Islet of Langerhans (tissue), 1 donor: Measurements from ENCODE around the gene TOP3A.

Source experiments
- FAIRE-seq: peaks from one replicate; lab custom pipeline; 2011; peaks lifted over from hg19 to GRCh38; lab: Jason Lieb, UNC

TOP3A gene

DNA sequence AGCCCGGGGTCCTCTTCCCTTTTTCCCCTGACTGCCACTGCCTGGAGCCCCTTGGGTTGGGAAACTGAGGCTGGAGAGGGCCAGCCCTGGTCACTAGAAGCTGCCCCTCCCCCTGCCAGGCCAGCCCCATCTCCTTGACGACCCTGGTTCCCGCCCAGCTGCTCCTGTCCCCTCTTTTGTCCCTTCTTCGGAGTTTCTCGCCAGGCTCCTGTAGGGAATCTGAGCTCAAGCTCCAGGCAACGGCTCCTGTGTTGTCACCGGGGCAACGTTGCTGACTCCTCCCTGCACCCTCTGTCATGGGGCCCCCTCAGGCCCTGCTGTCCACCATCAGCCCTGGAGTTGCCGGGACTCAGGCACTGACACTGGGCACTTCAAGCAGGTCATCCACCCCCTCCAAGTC is 83.6 kb downstream of the TOP3A start:
- no peak for FAIRE-seq

DNA sequence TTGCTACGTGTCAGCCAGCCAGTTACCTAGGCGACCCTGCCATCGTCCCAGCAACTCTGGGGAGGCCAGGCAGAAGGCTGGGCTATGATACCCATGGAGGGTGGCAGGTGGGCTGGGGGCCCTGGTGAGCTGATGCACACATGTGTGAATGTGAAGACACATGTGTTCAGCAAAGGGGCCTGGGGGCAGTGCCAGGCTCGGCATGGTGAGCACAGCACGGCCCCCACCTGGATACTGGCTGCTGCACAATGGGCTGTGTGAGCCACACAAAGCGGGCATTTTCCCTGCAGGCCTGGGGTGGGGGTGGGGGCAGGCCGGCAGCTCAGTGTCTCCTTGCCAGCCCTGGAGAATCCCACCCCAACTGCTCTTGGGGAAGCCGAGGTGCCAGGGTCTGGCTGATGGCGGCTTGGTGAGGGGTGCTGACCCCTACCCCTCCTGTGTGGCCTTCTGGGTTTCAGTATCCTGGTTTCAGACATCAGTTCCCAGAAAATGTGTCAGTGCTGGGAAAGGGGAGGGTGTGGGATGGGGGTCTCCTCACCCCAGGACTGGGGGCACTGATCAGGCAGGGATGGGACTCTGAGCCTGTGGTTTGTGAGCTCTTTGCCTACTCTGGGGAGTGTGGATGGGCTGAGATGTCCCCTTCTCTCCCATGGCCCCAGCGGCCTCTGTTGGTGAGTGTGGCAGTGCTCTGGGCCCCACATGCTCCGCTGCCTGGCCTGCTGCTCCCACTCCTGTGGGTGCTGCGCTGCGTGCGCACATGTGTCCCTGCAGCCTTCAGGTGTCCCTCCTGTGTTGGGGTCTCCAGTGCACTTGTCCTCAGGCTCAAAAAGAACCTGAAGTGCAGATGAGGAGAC is 84.3 kb downstream of the TOP3A start:
- FAIRE-seq = no peak

DNA sequence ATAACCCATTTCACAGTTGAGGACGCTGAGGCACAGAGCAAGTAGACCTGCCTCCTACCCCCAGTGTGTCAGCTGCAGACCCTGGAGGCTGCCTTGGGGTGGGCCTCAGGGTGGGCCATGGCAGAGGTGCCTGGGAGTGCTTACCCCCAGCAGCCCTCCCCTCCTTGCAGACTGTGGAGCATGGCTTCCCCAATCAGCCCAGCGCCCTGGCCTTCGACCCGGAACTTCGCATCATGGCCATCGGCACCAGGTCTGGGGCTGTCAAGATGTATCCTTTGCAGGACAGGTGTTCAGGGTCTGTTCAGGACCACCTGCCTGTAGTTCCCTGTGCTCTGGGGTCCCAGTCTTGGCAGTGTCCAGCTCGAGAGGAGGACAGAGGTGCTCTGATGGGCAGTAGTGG is 85.0 kb downstream of the TOP3A start:
- FAIRE-seq = no peak

DNA sequence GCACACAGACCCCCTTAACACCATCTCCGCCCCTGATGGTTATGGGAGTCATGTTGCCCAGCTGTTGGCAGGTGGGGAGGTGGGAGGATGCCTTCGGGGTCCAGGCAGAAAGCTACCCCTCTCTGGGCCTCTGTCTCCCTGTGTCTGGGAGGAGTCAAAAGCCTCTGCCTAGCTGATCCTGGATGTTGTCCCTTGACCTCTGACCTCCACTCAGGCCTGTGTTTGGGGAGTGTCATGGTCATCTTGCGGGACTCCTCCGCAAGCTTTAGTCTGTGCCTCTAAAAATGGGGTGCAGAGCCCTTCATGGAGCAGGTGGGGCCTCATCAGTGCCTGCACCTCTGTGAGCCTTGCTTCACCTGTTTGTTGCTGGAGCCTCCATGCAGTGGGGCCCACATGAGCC is 85.5 kb downstream of the TOP3A start:
- FAIRE-seq = no peak

DNA sequence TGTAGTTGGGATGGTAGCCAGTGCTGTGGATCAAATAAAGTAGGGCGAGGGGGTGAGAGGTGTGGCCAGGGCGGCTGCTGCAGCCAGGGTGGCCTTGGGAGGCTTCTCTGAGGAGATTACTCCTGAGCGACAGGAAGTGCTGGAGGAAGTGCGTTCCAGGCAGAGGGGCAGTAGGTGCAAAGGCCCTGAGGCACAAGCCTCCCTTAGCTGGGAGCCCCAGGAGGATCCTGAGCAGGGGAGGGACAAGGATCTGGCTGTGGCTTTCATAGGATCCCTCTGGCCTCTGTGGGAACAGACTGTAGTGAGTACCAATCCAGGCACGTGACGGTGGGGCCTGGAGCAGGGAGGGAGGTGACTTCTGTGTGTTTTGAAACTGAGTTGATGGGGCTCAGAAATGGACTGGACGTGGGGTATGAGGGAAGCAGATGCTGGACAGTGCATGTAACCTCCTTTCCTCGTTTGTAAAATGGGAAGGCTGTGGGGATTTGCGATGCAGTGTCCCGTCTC is 86.6 kb downstream of the TOP3A start:
- no peak for FAIRE-seq

DNA sequence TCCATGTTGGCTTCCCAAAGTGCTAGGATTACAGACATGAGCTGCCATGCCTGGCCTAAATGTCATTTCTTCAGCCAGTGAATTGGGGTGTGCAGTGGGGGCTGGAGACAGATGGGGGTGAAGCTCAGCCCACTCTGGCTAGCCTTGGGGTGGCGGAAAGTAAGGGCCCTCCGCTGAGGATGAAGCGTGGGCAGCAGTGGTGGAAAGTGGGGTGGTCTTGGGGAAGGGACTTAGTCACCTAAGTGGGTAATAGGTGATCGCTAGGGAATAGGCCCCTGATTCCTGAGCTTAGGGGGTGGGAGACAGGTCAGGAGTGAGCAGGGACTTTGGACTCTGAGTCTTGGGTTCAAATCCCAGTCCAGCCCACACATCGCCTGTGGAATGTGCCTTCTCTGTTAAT is 87.2 kb downstream of the TOP3A start:
- no peak for FAIRE-seq

DNA sequence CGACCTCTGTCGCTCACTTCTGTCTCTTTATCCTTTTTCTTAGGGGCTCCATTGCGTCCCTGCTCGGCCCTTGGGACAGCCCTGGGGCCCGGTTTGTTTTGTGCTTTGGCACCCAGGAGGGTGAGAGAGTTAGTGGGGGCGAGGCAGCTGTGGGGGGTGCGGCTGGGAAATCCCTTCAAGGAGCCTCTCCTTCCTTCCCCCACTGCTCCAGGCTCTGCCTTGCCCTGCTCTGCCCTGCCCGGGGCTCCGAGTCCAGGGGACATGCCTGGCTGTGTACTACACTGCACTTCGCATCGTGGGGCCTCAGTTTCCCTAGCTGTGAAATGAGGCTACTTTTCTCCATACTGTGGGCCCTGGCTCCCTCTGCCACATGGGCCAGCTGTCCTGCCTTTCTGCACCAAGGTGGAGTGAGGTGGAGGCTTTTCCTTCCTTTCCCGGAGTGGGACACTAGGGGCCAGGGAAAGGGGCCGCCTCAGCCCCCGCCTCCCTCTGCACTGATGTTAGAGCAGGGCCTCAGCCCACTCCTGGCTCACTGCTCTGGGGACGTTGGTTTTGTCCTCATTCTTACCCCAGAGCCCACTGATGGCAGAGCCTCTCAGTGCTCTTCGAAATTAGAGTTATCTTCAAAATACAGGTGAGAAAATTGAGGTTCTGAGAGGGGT is 88.4 kb downstream of the TOP3A start:
- FAIRE-seq = no peak

DNA sequence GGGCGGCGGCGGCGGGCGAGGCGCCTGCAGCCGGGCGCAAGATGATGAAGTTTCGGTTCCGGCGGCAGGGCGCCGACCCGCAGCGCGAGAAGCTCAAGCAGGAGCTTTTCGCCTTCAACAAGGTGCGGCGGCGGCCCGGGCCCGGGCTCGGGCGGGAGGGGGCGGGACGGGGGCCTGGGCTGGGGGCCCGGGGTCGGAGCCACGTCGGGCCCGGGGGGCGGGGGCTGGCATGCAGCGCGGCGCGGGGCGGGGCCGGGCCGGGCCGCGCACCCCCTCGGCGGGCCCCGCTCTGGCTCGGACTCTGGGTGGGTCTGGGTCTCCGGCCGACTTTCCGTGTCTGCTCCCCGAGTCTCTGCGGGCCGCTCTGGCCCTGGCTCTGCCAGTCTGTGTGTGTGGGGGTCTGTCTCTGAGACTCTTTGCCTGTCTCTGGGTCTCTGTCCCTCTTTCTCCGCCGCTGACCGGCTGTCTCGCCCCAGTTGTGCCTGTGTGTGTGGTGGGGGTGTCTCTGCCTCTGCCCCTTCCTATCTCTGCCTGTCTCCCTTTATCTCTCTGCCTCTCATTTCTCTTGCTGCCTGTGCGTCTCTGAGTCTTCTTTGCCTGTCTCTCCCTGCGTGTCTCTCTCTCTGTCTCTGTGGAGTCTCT is 89.0 kb downstream of the TOP3A start:
- FAIRE-seq = no peak

DNA sequence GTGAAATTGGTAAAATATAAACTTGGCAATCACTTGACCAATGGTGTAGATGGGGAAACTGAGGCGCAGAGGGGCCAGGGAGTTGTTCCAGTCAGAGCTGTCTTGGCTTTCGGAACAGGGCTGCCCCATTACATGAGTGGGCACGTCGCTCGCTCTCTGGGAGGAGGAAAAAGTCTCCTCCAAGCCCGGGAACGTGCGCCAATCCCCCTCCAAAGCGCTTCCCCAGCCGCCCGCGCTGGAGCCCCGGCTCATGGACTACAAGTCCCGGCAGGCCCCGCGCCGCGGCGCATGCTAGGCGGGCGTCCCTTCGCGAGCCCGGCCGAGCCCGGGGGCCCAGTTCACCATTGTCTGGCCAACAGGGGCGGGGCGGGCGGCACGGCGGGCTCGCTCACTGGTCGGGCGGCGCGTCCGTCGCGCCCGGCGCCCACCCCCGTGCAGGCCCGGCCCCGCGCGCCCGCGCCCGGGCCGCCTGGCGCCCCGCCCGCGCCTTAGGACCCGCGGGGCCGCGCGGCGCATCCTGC is 89.6 kb downstream of the TOP3A start, which contains the start of gene LLGL1:
Gene LLGL1, plus strand, starts transcription at position 515 of the 521 bp plus-strand sequence. CDS start 48 bp downstream, outside the sequence.
- FAIRE-seq = no peak

DNA sequence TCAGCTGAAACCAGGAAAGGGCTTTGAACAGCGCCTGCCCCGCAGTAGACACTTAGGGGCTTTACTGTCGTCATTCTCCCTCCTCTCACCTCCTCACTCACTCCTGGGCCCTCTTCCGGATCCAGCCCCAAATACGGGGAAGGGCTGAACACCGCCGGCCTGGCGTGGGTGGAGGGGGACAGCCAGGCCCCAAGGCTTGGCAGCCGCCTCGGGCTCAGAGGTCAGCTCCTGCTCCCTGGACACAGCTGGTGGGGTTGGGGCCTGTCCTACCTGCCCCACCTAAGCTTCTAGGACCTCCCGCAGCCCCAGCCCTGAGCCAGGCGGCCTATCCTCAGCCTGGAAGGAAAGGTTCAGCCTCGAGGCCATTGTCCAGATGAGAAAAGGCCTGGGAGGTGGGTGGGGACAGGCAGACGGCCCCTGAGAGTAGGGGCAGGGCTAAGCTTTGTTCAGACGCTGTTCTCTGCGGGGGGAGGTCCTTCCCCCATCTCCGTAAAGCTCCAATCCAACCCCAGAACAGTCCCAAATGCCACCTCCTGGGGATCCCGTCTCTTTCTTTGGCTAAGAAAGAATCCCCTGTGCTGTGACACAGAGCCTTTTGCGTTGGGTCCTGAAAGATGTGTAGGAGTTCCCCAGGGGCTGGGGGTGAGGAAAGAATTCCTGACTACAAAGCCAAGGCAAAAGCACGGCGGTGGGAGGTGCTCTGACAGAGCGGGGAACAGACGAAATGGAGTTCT is 90.2 kb downstream of the TOP3A start:
- no peak for FAIRE-seq

DNA sequence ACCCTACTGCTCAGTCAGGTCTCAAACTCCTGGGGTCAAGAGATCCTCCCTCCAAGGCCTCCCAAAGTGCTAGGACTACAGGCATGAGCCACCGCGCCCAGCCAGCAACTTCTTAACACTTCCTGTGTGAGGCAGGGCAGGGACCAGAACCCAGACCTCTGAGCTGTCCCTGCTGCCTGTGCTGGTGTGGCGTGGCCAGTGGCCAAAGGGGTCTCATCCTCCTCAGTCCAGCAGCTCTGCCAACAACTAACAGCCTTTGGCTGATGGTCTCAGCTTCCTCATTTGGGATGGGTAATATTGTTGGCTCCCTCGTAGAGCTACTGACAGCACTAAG is 90.8 kb downstream of the TOP3A start:
- FAIRE-seq = no peak
